WTC11 (cell line): ENCODE data around the gene NRXN2. TPM values are rescaled to one million over a fixed set of nuclear protein-coding genes. Genes with fewer than 3 reads are reported as not detected.

Experiments used
- ATAC-seq: fragments of 200-7000 bp; cut with Tn5 transposase; 2 replicates; pipeline ENCODE4 v1.10.0; 2021; ENCODE audit warnings: mild to moderate bottlenecking, moderate library complexity
- CTCF ChIA-PET: fragments of 300-600 bp; sonication (Branson Sonifier 250); formaldehyde crosslinking; loops from one replicate; lab custom pipeline; 2021; ENCODE audit warnings: antibody characterized with exemption; lab: Charles Lee
- POLR2A ChIA-PET: fragments of 350-600 bp; sonication (Branson Sonifier 250); formaldehyde crosslinking; loops from one replicate; lab custom pipeline; 2021; ENCODE audit warnings: antibody characterized with exemption; lab: Charles Lee
- DNase-seq: peaks from one replicate; pipeline ENCODE4 v3.0.0; 2021; ENCODE audit warnings: low spot score
- H3K27ac Mint-ChIP-seq: 2 replicates; pipeline ENCODE4 v1.8.0; 2021; ENCODE audit warnings: mixed read lengths
- H3K27me3 Mint-ChIP-seq: 2 replicates; pipeline ENCODE4 v1.8.0; 2021; ENCODE audit warnings: low read depth, mild to moderate bottlenecking, moderate library complexity, mixed read lengths
- H3K36me3 Mint-ChIP-seq: 2 replicates; pipeline ENCODE4 v1.8.0; 2021; ENCODE audit warnings: mixed read lengths
- H3K4me1 Mint-ChIP-seq: 2 replicates; pipeline ENCODE4 v1.8.0; 2022; ENCODE audit warnings: mixed read lengths
- H3K4me3 Mint-ChIP-seq: 2 replicates; pipeline ENCODE4 v1.8.0; 2021; ENCODE audit warnings: mild to moderate bottlenecking, moderate library complexity, mixed read lengths
- H3K9me3 Mint-ChIP-seq: 2 replicates; pipeline ENCODE4 v1.8.0; 2021; ENCODE audit warnings: mixed read lengths
- ATF1 ChIP-seq: sonication (generic); formaldehyde crosslinking; IDR thresholded peaks from 2 replicates; pipeline ENCODE4 v1.8.1; 2023; ENCODE audit warnings: mild to moderate bottlenecking, moderate library complexity, missing genetic modification reagents
- ATF3 ChIP-seq: sonication (generic); formaldehyde crosslinking; conservative IDR thresholded peaks from 2 replicates; pipeline ENCODE4 v1.8.1; 2022; ENCODE audit warnings: mild to moderate bottlenecking, missing genetic modification reagents
- CBFB ChIP-seq: sonication (generic); formaldehyde crosslinking; IDR thresholded peaks from 2 replicates; pipeline ENCODE4 v1.8.1; 2022; ENCODE audit warnings: mild to moderate bottlenecking, low read depth, missing genetic modification reagents
- CDX4 ChIP-seq: fragments of 250-450 bp; sonication (Bioruptor Pico); IDR thresholded peaks from 2 replicates; pipeline ENCODE4 v1.9.0; 2021; ENCODE audit warnings: moderate library complexity, mild to moderate bottlenecking, inconsistent platforms, borderline replicate concordance
- CTCF ChIP-seq: fragments of 200-600 bp; IDR thresholded peaks from 2 replicates; pipeline ENCODE4 v1.8.0; 2022; ENCODE audit warnings: antibody characterized with exemption
- GTF2I ChIP-seq: fragments of 250-450 bp; sonication (Bioruptor Pico); conservative IDR thresholded peaks from 2 replicates; pipeline ENCODE4 v1.4.0; 2021; ENCODE audit warnings: mild to moderate bottlenecking
- HMGA2 ChIP-seq: fragments of 250-450 bp; sonication (Bioruptor Pico); IDR thresholded peaks from 2 replicates; pipeline ENCODE4 v1.4.0; 2021; ENCODE audit warnings: mild to moderate bottlenecking, moderate library complexity
- IRF1 ChIP-seq: sonication (generic); formaldehyde crosslinking; IDR thresholded peaks from 2 replicates; pipeline ENCODE4 v1.8.0; 2023; ENCODE audit warnings: missing genetic modification reagents
- MXD4 ChIP-seq: fragments of 250-450 bp; sonication (Bioruptor Pico); IDR thresholded peaks from 2 replicates; pipeline ENCODE4 v1.8.0; 2021; ENCODE audit warnings: mild to moderate bottlenecking, moderate library complexity, borderline replicate concordance
- NFYB ChIP-seq: sonication (generic); formaldehyde crosslinking; conservative IDR thresholded peaks from 2 replicates; pipeline ENCODE4 v1.8.0; 2022; ENCODE audit warnings: low read depth, missing genetic modification reagents
- NR1H2 ChIP-seq: sonication (generic); formaldehyde crosslinking; IDR thresholded peaks from 2 replicates; pipeline ENCODE4 v1.9.0; 2021; ENCODE audit warnings: mild to moderate bottlenecking, moderate library complexity, missing genetic modification reagents
- NR3C1 ChIP-seq: sonication (generic); formaldehyde crosslinking; conservative IDR thresholded peaks from 2 replicates; pipeline ENCODE4 v1.8.1; 2023; ENCODE audit warnings: low read depth, mild to moderate bottlenecking, missing genetic modification reagents
- PRDM15 ChIP-seq: sonication (generic); formaldehyde crosslinking; IDR thresholded peaks from 2 replicates; pipeline ENCODE4 v1.8.0; 2022; ENCODE audit warnings: missing genetic modification reagents
- RORB ChIP-seq: fragments of 250-450 bp; sonication (Bioruptor Pico); IDR thresholded peaks from 2 replicates; pipeline ENCODE4 v1.9.0; 2021; ENCODE audit warnings: mild to moderate bottlenecking
- SMAD3 ChIP-seq: sonication (generic); formaldehyde crosslinking; IDR thresholded peaks from 2 replicates; pipeline ENCODE4 v1.8.0; 2022; ENCODE audit warnings: missing genetic modification reagents, mild to moderate bottlenecking, borderline replicate concordance
- SP1 ChIP-seq: sonication (generic); formaldehyde crosslinking; conservative IDR thresholded peaks from 2 replicates; pipeline ENCODE4 v1.8.1; 2022; ENCODE audit warnings: missing genetic modification reagents
- TCF7 ChIP-seq: sonication (generic); formaldehyde crosslinking; IDR thresholded peaks from 2 replicates; pipeline ENCODE4 v1.8.0; 2022; ENCODE audit warnings: mild to moderate bottlenecking, low read depth, missing genetic modification reagents, moderate library complexity
- TEAD1 ChIP-seq: sonication (generic); formaldehyde crosslinking; IDR thresholded peaks from 2 replicates; pipeline ENCODE4 v1.8.0; 2022; ENCODE audit warnings: mild to moderate bottlenecking, missing genetic modification reagents
- ZBTB21 ChIP-seq: sonication (generic); formaldehyde crosslinking; IDR thresholded peaks from 2 replicates; pipeline ENCODE4 v1.8.1; 2023; ENCODE audit warnings: mild to moderate bottlenecking, missing genetic modification reagents, borderline replicate concordance
- ZBTB43 ChIP-seq: sonication (generic); formaldehyde crosslinking; IDR thresholded peaks from 2 replicates; pipeline ENCODE4 v1.8.1; 2023; ENCODE audit warnings: mild to moderate bottlenecking, missing genetic modification reagents
- ZMAT4 ChIP-seq: fragments of 250-450 bp; sonication (Bioruptor Pico); IDR thresholded peaks from 2 replicates; pipeline ENCODE4 v1.9.0; 2021; ENCODE audit warnings: mild to moderate bottlenecking
- ZNF121 ChIP-seq: sonication (generic); formaldehyde crosslinking; IDR thresholded peaks from 2 replicates; pipeline ENCODE4 v1.8.0; 2023; ENCODE audit warnings: missing genetic modification reagents
- ZNF396 ChIP-seq: fragments of 250-450 bp; sonication (Bioruptor Pico); IDR thresholded peaks from 2 replicates; pipeline ENCODE4 v1.8.0; 2021; ENCODE audit warnings: mild to moderate bottlenecking, moderate library complexity, borderline replicate concordance
- ZNF423 ChIP-seq: fragments of 250-450 bp; sonication (Bioruptor Pico); IDR thresholded peaks from 2 replicates; pipeline ENCODE4 v2.1.2; 2022; ENCODE audit warnings: mild to moderate bottlenecking, moderate library complexity
- ZNF512 ChIP-seq: sonication (generic); formaldehyde crosslinking; IDR thresholded peaks from 2 replicates; pipeline ENCODE4 v1.8.1; 2022; ENCODE audit warnings: missing genetic modification reagents, borderline replicate concordance
- total RNA-seq: library from RNA; stranded (reverse); gene quantifications from 3 replicates; pipeline ENCODE4 v1.2.3, GENCODE V29; 2021

NRXN2 gene
- total RNA-seq, 1 experiment from 2014 or later, result 8.6 TPM

- no peaks in the 10 kb centered on the region for H3K9me3 Mint-ChIP-seq
- no peak for TF ChIP-seq CDX4 (CRISPR knock-in tag)
- TF ChIP-seq ZNF512 (CRISPR knock-in tag), result no peak
- no peak for TF ChIP-seq RORB (CRISPR knock-in tag)
- no peak for TF ChIP-seq MXD4 (CRISPR knock-in tag)
- TF ChIP-seq ZNF423 (CRISPR knock-in tag), result no peak
- TF ChIP-seq SMAD3 (CRISPR knock-in tag), result no peak
- no peak for TF ChIP-seq ZBTB21 (CRISPR knock-in tag)
- TF ChIP-seq ZNF396 (CRISPR knock-in tag), result no peak
- TF ChIP-seq NR3C1 (CRISPR knock-in tag), result no peak
- no peak for TF ChIP-seq ATF3 (CRISPR knock-in tag)
- TF ChIP-seq ZNF121 (CRISPR knock-in tag), result no peak
- peaks cover 43% of the 10 kb centered on the region for H3K27me3 Mint-ChIP-seq
- ChIA-PET POLR2A (no interaction called here), CTCF (interaction anchor here (1.1 to 4.6 kb wide), 6 partner anchors 16 to 318 kb away, joined by 3 to 31 read pairs (median 8); no protein-coding TSS in a partner anchor)
- no peak overlapping the region for H3K4me3 Mint-ChIP-seq
- H3K27ac Mint-ChIP-seq, result no peak overlapping the region
- ATAC-seq (no peak), DNase-seq (no peak)
- H3K4me1 Mint-ChIP-seq, result no peaks in the 10 kb centered on the region
- H3K36me3 Mint-ChIP-seq, result no peaks in the 10 kb centered on the region
Observed at GRCh38 chr11:64672875-64673274, 50.1 kb downstream of the NRXN2 start.

- H3K4me3 Mint-ChIP-seq, result no peak overlapping the region
- H3K27me3 Mint-ChIP-seq, result peaks cover 31% of the 10 kb centered on the region
- no peaks in the 10 kb centered on the region for H3K36me3 Mint-ChIP-seq
- TF ChIP-seq CTCF, result no peak
- no peak for TF ChIP-seq PRDM15 (CRISPR knock-in tag)
- TF ChIP-seq TEAD1 (CRISPR knock-in tag), result no peak
- no peak for TF ChIP-seq ZMAT4 (CRISPR knock-in tag)
- no peak for TF ChIP-seq CBFB (CRISPR knock-in tag)
- TF ChIP-seq NFYB (CRISPR knock-in tag), result no peak
- TF ChIP-seq ATF1 (CRISPR knock-in tag), result no peak
- TF ChIP-seq SP1 (CRISPR knock-in tag), result no peak
- TF ChIP-seq HMGA2, result no peak
- TF ChIP-seq NR1H2 (CRISPR knock-in tag), result no peak
- TF ChIP-seq TCF7 (CRISPR knock-in tag), result no peak
- no peak for TF ChIP-seq GTF2I (CRISPR knock-in tag)
- TF ChIP-seq ZBTB43 (CRISPR knock-in tag), result no peak
- TF ChIP-seq IRF1, result no peak
- no peak for TF ChIP-seq RORB (CRISPR knock-in tag)
- TF ChIP-seq, all 79 proteins: peak for 0
- no peak overlapping the region for H3K27ac Mint-ChIP-seq
- peaks cover 4% of the 10 kb centered on the region; the same call in 1 of the 2 replicates for H3K4me1 Mint-ChIP-seq
- ATAC-seq, result no peak
- no peaks in the 10 kb centered on the region for H3K9me3 Mint-ChIP-seq
- ChIA-PET CTCF (interaction anchor here (1.0 to 4.6 kb wide), 5 partner anchors 18 to 222 kb away, joined by 3 to 31 read pairs (median 4); no protein-coding TSS in a partner anchor), POLR2A (no interaction called here)
- no peak for DNase-seq
Observed at GRCh38 chr11:64670975-64671374, 52.0 kb downstream of the NRXN2 start.
